ENCODE measurements around the gene E2F6. TPM values are rescaled to one million over a fixed set of nuclear protein-coding genes. Genes with fewer than 3 reads are reported as not detected.

The E2F6 gene
- total RNA-seq, 1 donor from 2014 or later: 13.2 TPM

Other genes with a start within 250 kb of the E2F6 start
- gene ROCK2, start 121.5 kb downstream of the E2F6 start, total RNA-seq (ENCODE audit: insufficient read depth, low replicate concordance): 106 TPM
- 11.1 TPM for gene GREB1, start 67.9 kb upstream of the E2F6 start, total RNA-seq (ENCODE audit: insufficient read depth, low replicate concordance)
- gene NTSR2, start 204.0 kb upstream of the E2F6 start, total RNA-seq (ENCODE audit: insufficient read depth, low replicate concordance): not detected